ENCODE results near the gene NDUFV3.

DNA sequence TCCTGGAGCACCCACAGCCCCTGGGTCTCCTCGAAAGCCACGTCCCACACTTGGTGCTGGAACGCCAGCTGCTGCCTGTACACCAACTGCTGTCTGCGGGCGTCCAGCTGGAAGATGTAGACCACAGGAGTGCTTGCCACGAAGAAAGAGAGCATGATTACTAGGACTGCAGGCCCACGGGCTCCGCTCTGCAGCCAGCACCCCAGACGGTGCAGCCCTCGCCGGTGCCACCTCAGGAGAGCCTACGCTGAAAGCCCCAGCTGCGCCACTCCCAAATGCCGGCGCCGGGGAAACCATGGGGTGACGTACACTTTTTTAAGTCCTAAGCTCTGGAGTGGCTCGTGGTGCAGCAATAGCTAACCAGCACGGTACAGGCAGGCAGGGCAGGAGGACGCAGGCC lies 39.5 kb upstream of the NDUFV3 start:
- TF ChIP-seq, protein P1, sequence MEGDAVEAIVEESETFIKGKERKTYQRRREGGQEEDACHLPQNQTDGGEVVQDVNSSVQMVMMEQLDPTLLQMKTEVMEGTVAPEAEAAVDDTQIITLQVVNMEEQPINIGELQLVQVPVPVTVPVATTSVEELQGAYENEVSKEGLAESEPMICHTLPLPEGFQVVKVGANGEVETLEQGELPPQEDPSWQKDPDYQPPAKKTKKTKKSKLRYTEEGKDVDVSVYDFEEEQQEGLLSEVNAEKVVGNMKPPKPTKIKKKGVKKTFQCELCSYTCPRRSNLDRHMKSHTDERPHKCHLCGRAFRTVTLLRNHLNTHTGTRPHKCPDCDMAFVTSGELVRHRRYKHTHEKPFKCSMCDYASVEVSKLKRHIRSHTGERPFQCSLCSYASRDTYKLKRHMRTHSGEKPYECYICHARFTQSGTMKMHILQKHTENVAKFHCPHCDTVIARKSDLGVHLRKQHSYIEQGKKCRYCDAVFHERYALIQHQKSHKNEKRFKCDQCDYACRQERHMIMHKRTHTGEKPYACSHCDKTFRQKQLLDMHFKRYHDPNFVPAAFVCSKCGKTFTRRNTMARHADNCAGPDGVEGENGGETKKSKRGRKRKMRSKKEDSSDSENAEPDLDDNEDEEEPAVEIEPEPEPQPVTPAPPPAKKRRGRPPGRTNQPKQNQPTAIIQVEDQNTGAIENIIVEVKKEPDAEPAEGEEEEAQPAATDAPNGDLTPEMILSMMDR (IDR thresholded peaks at IDR 0.05; ENCODE audit: low read depth, low read length, poor library complexity, severe bottlenecking) = no peak
- TF ChIP-seq EZH2phosphoT487 (IDR thresholded peaks at IDR 0.05; ENCODE audit: borderline replicate concordance, low read length) = no peak
